ENCODE measurements around the gene SPSB2. TPM values are rescaled to one million over a fixed set of nuclear protein-coding genes. Genes with fewer than 3 reads are reported as not detected.

SPSB2 gene
- total RNA-seq, 4 donors from 2014 or later, result 6.8 to 14.7 (median 11.5) TPM

GRCh38 chr12:6852651-6853354, 20.3 kb downstream of the SPSB2 start:
- intact Hi-C loops (cut with DNase I; ENCODE audit: low total_unique reads), result no loop called here
- 1 to 4% methylated on average over 18 of the region's 18 CpGs for WGBS, 2 donors
- H3K4me3 ChIP-seq (ENCODE audit: low read depth, poor library complexity, severe bottlenecking), result peak overlapping the region; percentile 26
- peak in 1 of 2 donors; percentile 54 for DNase-seq (ENCODE audit: low spot score in 2 of 2)
- no peak for TF ChIP-seq CTCF (IDR thresholded peaks at IDR 0.05)
- TF ChIP-seq POLR2A (IDR thresholded peaks at IDR 0.05), result no peak

- intact Hi-C loops (cut with DNase I; ENCODE audit: low total_unique reads), result no loop called here
- no peak for TF ChIP-seq CTCF (IDR thresholded peaks at IDR 0.05)
- no peak for TF ChIP-seq POLR2A (IDR thresholded peaks at IDR 0.05)
- 0 to 1% methylated on average over 43 to 53 of the region's 65 CpGs for WGBS, 2 donors
- peak within 1 kb of the TSS; percentile 39 for H3K4me3 ChIP-seq (ENCODE audit: low read depth, poor library complexity, severe bottlenecking)
- DNase-seq (ENCODE audit: low spot score in 2 of 2), result peak; percentile 99 to 100
Measured at GRCh38 chr12:6851921-6852650, 21.0 kb downstream of the SPSB2 start, which contains the start of gene USP5. USP5 (plus strand) TSS chr12:6852150; CDS start chr12:6852180, 30 bp downstream.

GRCh38 chr12:6851153-6851920, 21.8 kb downstream of the SPSB2 start, which contains the start of gene CDCA3:
CDCA3 (minus strand) TSS chr12:6851286; CDS start chr12:6850952, 334 bp downstream.
- peak; percentile 97 to 98 for DNase-seq (ENCODE audit: low spot score in 2 of 2)
- TF ChIP-seq POLR2A (IDR thresholded peaks at IDR 0.05), result no peak
- TF ChIP-seq CTCF (IDR thresholded peaks at IDR 0.05), result no peak
- H3K4me3 ChIP-seq (ENCODE audit: low read depth, poor library complexity, severe bottlenecking), result peak within 1 kb of the TSS; percentile 39
- intact Hi-C loops (cut with DNase I; ENCODE audit: low total_unique reads), result no loop called here
- 0% methylated on average over 37 of the region's 37 CpGs for WGBS, 2 donors

- no peak overlapping the region for H3K4me3 ChIP-seq (ENCODE audit: low read depth, poor library complexity, severe bottlenecking)
- TF ChIP-seq CTCF (IDR thresholded peaks at IDR 0.05) (no peak), POLR2A (IDR thresholded peaks at IDR 0.05) (no peak)
- WGBS, 2 donors, result 30 to 44% methylated on average over 16 of the region's 16 CpGs
- intact Hi-C loops (cut with DNase I; ENCODE audit: low total_unique reads), result no loop called here
- DNase-seq (ENCODE audit: low spot score in 2 of 2), result peak; percentile 53 to 91
Measured at GRCh38 chr12:6850796-6851152, 22.3 kb downstream of the SPSB2 start.

- WGBS, 2 donors, result 83 to 89% methylated on average over 10 of the region's 10 CpGs
- H3K4me3 ChIP-seq (ENCODE audit: low read depth, poor library complexity, severe bottlenecking), result no peak overlapping the region
- intact Hi-C loops (cut with DNase I; ENCODE audit: low total_unique reads), result no loop called here
- DNase-seq (ENCODE audit: low spot score in 2 of 2), result no peak
- TF ChIP-seq CTCF (IDR thresholded peaks at IDR 0.05) (no peak), POLR2A (IDR thresholded peaks at IDR 0.05) (no peak)
Measured at GRCh38 chr12:6849976-6850560, 23.0 kb downstream of the SPSB2 start.
